Measurements from ENCODE around the gene FITM1.
"Not testable (repeated sequence)": the region's sequence is repeated elsewhere in the genome, so short reads cannot be mapped to it uniquely, and the experiment has no call there.

Gene FITM1

GRCh38 chr14:24098229-24098926 lies 32.1 kb upstream of the FITM1 start:
- no peak for DNase-seq (ENCODE audit: low read depth, low spot score)

- DNase-seq (ENCODE audit: low read depth, low spot score) = no peak
Measured at GRCh38 chr14:24098927-24099813, 31.3 kb upstream of the FITM1 start.

- no peak for DNase-seq (ENCODE audit: low read depth, low spot score)
Measured at GRCh38 chr14:24100197-24100981, 30.1 kb upstream of the FITM1 start.

DNA sequence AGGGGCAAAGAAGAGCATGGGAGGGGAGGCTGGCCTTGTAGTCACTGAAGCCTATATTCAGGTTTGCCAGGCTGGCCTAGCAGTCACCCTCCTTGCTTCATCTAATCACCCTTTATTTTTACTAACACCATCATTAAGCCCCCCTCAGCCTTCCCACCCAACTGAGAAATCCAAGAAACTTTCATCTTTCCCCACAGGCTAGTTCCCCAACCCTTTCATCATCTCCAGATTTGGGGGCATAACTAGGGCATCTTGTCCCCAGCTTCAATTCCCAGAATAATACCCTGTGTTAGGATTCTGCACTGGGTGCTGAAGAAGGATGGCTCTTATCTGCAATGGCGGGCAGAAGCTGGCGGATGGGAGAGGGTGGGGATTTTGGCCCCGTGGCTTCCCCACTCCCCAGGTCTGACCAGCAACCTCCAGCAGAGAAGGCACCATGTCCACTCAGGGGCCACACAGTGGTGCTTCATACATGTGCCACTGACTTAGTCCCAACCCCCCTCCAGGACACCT lies 29.4 kb upstream of the FITM1 start:
- DNase-seq (ENCODE audit: low read depth, low spot score) = no peak

DNA sequence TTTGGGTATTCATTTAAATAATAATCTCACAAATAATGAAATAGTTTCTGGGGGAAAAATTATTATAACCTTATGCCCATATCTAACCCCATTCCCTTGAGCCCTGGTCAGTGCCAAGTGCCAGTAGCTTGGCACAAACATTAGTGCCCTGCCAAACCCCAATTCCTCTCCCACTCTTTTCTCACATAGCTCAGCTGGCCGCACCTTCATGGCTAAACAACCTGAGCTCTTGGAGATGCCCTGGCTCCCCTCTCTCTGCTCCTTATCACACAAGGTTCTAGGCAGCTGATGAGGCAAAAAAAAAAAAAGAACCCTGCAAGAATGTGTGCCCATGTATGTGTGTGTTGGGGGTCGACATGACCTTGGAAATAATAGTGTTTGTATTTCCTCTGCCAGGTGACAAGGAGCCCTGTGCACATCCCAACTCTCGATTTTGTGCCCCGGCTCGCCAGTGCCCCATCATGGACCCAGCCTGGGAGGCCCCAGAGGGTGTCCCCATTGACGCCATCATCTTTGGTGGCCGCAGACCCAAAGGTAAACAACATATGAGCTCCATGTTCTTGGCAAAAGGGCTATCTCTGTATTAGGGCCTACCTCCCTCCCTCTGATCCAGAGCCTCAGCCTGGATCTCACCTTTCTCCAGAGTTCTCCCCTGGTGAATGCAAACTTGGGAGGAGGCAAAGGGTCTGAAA lies 28.0 kb upstream of the FITM1 start:
- no peak for DNase-seq (ENCODE audit: low read depth, low spot score)

- DNase-seq (ENCODE audit: low read depth, low spot score) = no peak
Measured at GRCh38 chr14:24103451-24103850, 27.0 kb upstream of the FITM1 start.

GRCh38 chr14:24105609-24106239 lies 24.7 kb upstream of the FITM1 start:
- not testable (repeated sequence) for DNase-seq (ENCODE audit: low read depth, low spot score)

GRCh38 chr14:24106672-24107271 lies 23.7 kb upstream of the FITM1 start:
- no peak for DNase-seq (ENCODE audit: low read depth, low spot score)

- no peak for DNase-seq (ENCODE audit: low read depth, low spot score)
Measured at GRCh38 chr14:24108336-24108874, 22.1 kb upstream of the FITM1 start.

DNA sequence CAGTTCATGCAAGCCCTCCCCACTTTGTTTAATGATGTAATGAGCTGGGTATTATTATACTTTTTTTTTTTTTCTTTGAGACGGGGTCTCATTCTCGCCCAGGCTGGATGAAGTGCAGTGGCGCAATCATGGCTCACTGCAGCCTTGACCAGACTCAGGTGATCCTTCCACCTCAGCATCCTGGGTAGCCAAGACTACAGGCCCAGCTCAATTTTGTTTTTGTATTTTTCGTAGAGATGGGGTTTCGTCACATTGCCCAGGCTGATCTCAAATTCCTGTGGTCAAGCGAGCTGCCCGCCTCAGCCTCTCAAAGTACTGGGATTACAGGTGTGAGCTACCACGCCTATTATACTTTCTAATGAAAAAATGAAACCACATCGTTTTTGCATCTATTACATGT lies 20.4 kb upstream of the FITM1 start:
- DNase-seq (ENCODE audit: low read depth, low spot score) = no peak

DNA sequence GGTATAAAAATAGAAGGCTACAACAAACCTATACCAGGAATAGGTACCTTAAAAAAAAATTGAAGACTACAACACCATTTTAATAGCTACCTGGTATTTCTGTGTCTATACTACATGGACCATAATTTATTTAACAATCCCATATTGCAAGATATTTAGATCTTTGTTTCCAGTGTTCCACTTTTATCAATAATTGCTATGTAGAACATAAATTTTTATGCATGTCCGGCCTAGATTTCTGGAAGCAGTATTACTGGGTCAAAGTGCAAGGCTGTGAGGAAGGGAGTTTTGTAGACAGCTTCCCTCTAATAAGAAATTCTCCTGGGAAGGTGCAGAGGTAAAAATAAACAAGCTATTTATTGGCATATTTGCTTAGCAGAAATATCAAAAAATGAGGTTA lies 19.9 kb upstream of the FITM1 start:
- no peak for DNase-seq (ENCODE audit: low read depth, low spot score)

DNA sequence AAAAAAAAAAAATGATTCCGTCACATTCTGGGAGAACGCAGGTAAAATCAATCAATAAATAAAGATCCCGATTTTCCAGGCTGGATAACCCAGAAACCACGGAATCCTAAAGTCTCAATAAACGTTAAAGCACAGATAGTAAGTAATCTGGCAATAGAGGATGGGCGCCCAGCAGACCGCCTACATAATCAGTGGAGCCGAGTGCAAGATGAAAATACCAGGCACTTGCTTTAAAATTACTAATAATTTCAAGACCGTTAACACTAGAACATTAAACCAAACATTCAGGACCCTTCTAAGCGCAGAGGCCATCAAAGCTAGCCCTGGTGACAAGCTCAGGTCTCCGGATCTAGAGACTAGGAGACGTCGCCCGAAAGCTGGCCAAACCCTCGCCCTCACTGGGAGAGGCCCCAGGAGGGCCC lies 17.1 kb upstream of the FITM1 start:
- no peak for DNase-seq (ENCODE audit: low read depth, low spot score)

DNA sequence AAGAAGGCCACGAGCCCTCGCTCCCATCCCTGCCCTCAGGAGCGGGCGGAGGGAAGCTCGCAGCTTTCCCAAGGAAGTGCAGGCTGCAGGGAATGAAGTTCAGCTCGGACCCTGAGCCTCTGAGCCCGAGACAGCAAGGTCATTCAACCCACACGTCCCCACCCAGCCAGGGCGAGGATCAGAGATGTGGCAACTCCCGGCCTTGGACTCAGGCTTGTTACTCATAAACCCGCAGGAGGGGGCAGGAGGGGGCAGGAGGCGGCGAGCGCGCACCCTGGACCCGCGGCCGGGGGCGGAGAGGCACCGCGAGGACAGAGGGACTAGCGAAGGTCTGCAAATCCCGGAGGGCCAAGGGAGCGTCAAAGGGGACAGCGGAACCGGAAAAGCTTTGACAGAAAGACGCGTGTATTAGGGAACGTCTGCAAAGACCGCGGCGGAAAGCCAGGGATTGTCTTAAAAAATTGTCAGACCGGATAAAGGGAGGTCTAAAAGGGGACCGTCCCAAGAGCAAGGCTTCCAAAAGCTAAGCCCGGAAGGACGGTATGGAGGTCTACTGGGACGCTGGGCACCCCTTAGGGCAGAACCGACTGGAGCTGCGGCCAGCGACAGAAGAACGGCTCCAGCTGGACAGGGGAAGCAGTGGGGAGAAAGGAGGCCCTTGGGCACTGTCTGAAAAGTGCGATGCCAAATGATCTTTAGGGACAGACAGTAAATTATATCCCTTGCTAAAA lies 16.5 kb upstream of the FITM1 start:
- peak; percentile 77 for DNase-seq (ENCODE audit: low read depth, low spot score)

DNA sequence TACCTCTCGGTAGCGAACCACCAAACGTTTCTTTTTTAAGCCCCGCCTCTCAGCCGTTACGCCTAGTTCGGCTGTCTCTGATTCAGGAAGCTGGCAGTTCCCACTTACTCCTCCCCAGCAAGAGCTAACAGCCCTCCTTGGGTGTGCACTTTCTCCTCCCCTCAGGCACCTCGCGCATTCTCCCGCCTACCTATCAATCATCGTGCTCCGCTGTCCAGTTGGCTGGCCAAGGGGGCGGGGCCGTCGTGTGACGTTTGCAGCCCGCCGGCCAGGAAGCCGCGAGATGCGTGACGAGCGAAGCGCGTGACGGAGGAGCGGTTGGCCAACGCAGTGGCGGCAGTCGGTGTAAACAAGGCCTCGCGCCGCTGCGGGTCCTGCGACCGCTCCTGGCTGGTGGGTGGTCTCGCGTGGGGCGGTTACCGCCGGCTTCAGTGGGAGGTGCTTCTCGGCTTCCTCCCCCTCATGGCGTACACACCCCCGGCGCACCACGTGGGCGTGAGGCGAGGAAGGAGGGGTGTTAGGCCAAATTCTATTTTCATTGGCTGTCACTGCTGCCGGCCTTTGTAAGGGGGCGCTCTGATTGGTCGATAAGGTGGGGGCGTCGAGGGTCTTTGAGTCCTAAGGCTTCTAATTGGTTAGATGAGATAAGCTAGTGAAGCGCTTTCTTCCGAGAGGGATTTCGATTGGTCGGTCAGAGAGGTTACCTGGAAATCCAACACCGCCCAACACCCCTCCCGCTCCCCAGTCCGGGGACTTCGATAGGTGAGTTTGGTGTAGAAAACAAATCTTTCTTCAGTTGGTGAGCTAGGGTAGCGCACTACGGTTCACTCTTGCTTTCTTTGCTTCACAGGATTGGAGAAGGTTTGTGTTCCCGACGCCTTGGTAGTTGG lies 15.7 kb upstream of the FITM1 start, which contains the start of the genes DCAF11 and NRL:
TSS of gene DCAF11 (plus strand) at position 246 of the 890 bp plus-strand sequence. CDS start 818 bp downstream, outside the sequence.
TSS of gene NRL (minus strand) at position 418 of the 890 bp plus-strand sequence. CDS start 32,101 bp downstream, outside the sequence.
- DNase-seq (ENCODE audit: low read depth, low spot score) = peak; percentile 98

- no peak for DNase-seq (ENCODE audit: low read depth, low spot score)
Measured at GRCh38 chr14:24115422-24116127, 14.9 kb upstream of the FITM1 start.

GRCh38 chr14:24116128-24116814 lies 14.2 kb upstream of the FITM1 start:
- no peak for DNase-seq (ENCODE audit: low read depth, low spot score)

DNA sequence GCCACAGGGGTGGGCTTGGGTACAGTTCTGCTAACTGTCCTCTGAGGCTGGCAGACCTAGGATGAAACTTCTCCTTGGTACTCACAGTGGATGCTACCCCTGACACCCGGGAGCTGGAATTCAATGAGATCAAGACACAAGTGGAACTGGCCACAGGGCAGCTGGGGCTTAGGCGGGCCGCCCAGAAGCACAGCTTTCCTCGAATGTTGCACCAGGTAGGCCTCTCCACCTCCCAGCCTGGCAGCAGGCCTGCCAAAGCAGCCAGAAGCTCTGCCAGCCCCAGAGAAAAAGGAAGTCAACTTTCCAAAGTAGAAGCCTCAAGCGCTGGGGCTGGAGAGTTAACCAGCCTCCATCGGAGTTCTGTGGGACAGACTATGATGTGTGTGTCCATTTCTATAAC lies 13.3 kb upstream of the FITM1 start:
- DNase-seq (ENCODE audit: low read depth, low spot score) = no peak

Measured in iPS DF 19.7 (cell line).